GM12865 (cell line): Measurements from ENCODE around the gene CEBPZ.
"Not testable (repeated sequence)": the region's sequence is repeated elsewhere in the genome, so short reads cannot be mapped to it uniquely, and the experiment has no call there.

Experiments
- DNase-seq: peaks from one replicate; pipeline ENCODE4 v3.0.0; 2010; ENCODE audit warnings: low read depth
- H3K4me3 ChIP-seq: 2 replicates; pipeline ENCODE4 v1.5.1; 2011; ENCODE audit warnings: mild to moderate bottlenecking, low read depth, low read length, control low read depth
- TF ChIP-seq, protein P1 (sequence below): IDR thresholded peaks from 2 replicates; pipeline ENCODE4 v1.5.1; 2011; ENCODE audit warnings: low read length, control low read depth, low read depth, inconsistent platforms; ENCODE audit not compliant: insufficient read depth; ENCODE audit errors: missing control alignments

Gene CEBPZ

DNA sequence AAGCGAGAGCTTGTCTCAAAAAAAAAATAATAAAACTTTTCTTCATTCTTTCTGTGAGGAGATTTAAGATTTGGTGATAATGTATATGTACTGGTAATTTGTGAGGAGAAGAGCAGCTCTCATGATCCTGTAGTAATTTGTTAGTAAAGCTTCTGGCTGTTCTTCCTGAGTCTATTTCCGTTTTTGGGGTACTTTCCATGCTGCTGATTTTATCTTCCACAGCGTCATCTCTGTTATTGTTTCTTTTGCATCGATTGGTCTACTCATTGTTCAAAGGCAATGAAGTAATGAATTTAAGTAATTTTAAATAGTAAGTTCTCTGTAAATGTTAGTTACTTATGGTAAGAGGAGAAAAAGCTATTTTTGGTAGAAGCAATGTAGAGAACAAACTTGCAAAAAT is 12.0 kb upstream of the CEBPZ start:
- no peak for DNase-seq
- TF ChIP-seq, protein P1, sequence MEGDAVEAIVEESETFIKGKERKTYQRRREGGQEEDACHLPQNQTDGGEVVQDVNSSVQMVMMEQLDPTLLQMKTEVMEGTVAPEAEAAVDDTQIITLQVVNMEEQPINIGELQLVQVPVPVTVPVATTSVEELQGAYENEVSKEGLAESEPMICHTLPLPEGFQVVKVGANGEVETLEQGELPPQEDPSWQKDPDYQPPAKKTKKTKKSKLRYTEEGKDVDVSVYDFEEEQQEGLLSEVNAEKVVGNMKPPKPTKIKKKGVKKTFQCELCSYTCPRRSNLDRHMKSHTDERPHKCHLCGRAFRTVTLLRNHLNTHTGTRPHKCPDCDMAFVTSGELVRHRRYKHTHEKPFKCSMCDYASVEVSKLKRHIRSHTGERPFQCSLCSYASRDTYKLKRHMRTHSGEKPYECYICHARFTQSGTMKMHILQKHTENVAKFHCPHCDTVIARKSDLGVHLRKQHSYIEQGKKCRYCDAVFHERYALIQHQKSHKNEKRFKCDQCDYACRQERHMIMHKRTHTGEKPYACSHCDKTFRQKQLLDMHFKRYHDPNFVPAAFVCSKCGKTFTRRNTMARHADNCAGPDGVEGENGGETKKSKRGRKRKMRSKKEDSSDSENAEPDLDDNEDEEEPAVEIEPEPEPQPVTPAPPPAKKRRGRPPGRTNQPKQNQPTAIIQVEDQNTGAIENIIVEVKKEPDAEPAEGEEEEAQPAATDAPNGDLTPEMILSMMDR, result no peak
- H3K4me3 ChIP-seq, result no peak overlapping the region

DNA sequence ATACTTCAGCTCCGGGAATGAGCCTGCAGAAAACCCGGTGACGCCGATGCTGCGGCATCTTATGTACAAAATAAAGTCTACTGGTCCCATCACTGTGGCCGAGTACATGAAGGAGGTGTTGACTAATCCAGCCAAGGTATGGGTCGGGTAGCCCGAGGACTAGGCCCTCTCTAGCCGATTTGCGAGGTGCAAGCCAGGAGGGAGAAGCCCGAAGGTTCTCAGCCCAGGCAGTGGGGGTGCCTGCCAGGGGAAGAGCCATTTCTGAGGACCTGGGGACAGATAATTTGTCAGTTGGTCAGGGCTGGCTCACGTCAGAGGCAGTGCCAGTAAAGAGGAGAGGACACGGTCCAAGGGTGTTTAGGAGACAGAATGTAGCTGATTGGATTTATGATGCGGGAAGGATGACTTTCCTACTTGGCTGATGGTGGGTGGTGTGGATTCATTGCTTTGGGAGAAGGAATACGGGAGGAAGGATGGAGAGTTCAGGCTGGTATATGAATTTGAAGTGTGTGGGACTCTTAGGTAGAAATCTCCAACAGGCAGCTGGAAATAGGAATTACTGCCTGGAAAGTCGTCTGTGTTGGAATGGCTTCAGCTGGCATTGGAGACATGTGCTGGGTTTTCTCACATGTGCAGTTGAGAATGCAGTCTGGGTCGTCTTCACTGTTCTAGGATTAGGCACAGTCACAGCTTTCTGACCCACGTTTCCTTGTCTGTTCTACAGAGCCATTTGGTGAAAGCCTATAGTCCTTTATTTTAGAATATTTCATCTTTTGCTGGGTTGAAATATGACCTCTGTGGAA is 936 bp upstream of the CEBPZ start:
- DNase-seq, result peak; percentile 21

DNA sequence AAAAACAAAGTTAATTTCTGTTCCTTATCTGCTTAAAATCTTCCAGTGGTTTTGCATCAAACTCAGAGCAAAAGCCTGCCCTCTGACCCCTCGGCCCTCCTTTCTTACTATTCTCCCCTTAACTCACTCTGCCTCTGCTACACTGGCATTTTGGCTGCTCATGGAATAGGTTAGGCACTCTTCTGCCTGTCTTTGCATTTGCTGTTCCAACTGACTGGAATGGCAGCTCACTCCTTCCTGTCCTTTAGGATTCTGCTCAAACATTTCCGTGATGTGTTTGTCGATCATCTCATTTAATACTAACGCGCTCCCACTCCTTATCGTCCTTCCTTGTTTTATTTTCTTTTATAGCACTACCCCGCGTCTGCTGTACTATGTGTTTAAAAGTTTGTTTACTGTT is 815 bp downstream of the CEBPZ start:
- DNase-seq, result no peak
- TF ChIP-seq, protein P1, result no peak

More for the DNA sequence above, 936 bp upstream of the CEBPZ start:
- TF ChIP-seq, protein P1, result no peak
- peak overlapping the region; percentile 94 for H3K4me3 ChIP-seq

DNA sequence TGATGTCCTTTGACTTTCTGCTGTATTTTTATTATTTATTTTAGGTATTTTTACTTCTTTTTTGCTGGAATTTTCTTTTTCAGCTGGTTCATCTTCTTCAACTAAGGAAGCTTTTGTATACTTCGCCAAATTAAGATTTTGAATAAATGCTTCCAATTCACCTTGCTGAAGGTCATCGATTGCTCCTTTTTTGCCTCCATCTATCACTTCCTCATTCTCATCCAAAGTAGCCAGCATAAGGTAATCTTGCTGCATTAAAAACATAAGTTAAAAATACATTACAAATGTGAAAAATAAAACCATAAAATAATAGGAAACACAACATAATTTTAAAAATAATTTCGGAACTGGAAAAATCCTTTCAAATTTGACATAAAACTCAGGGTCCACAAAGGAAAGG is 2.6 kb downstream of the CEBPZ start:
- DNase-seq, result no peak
- H3K4me3 ChIP-seq, result no peak overlapping the region
- TF ChIP-seq, protein P1, result no peak

More for the DNA sequence above, 815 bp downstream of the CEBPZ start:
- H3K4me3 ChIP-seq, result peak overlapping the region; percentile 94

DNA sequence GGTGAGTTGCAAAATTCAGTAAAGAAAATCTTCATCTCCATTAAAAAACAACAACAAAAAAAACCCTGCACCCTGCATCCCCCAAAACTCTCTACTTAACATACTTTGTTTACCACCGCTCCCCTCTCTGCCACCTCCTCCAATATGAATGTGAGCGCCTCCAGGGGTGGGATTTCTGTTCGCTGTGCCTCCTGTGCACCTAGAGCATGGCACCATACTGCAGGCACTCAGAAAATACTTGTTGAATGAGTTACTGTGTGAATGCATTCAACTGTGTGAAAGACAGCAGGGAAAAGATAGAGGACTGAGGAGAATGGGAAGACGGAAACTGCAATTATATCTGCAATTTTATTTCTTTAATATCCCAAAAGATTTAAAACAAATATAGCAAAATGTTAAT is 4.5 kb downstream of the CEBPZ start:
- DNase-seq, result no peak
- H3K4me3 ChIP-seq, result no peak overlapping the region
- TF ChIP-seq, protein P1, result no peak

DNA sequence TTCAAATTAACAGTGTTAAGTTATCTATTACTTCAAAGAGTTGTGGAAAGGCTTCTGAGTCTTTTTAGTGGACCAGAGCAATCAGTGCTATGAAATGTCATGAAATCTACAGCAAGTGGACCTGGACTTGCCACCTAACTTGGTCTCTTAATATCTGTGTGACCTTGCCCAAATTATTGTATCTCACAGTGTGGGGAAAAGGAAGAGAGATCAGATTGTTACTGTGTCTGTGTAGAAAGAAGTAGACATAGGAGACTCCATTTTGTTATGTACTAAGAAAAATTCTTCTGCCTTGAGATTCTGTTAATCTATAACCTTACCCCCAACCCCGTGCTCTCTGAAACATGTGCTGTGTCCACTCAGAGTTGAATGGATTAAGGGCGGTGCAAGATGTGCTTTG is 6.3 kb downstream of the CEBPZ start:
- H3K4me3 ChIP-seq, DNase-seq: not testable (repeated sequence)

DNA sequence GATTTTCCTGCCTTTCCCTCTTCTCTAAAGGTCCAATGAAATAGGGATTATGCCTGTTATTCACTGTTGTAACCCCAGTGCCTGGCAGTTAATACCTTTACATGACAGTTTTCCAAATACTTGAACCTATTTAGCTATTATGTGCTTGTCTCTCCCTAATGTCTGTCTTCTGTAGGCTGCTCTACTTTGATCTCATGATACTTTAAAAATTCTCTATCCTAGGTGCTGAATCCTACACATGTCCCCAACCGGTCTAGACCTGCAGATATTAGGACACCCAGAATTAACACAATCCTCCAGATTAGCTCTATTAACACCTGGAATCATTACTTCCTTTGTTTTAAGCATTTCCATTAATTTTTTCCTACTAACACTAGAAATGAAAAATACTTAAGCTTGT is 7.3 kb downstream of the CEBPZ start:
- H3K4me3 ChIP-seq, result no peak overlapping the region
- TF ChIP-seq, protein P1, result no peak
- no peak for DNase-seq
